Cardiac fibroblast (primary cell): ENCODE results near the gene CHRM4.

Experiments
- DNase-seq, 2 donors: peaks; one replicate each; pipeline versions ENCODE4 v3.0.0 to v3.0.0-alpha.2; 2010; ENCODE audit warnings: low read depth in 2 of 2
- H3K4me3 ChIP-seq, 2 donors: replicated peaks in 1 of 2; 1 replicate in 1 of 2; 2 replicates in 1 of 2; pipeline ENCODE4 v1.5.1; 2011; ENCODE audit warnings: low read depth in 2 of 2, low read length in 2 of 2, mild to moderate bottlenecking in 2 of 2, moderate library complexity in 1 of 2
- TF ChIP-seq, protein P1 (sequence below): IDR thresholded peaks from one replicate; pipeline ENCODE4 v1.5.1; 2011; ENCODE audit warnings: low read depth, mild to moderate bottlenecking, low read length, inconsistent platforms

The CHRM4 gene

GRCh38 chr11:46363031-46363407 is 28.6 kb downstream of the CHRM4 start:
- TF ChIP-seq, protein P1, sequence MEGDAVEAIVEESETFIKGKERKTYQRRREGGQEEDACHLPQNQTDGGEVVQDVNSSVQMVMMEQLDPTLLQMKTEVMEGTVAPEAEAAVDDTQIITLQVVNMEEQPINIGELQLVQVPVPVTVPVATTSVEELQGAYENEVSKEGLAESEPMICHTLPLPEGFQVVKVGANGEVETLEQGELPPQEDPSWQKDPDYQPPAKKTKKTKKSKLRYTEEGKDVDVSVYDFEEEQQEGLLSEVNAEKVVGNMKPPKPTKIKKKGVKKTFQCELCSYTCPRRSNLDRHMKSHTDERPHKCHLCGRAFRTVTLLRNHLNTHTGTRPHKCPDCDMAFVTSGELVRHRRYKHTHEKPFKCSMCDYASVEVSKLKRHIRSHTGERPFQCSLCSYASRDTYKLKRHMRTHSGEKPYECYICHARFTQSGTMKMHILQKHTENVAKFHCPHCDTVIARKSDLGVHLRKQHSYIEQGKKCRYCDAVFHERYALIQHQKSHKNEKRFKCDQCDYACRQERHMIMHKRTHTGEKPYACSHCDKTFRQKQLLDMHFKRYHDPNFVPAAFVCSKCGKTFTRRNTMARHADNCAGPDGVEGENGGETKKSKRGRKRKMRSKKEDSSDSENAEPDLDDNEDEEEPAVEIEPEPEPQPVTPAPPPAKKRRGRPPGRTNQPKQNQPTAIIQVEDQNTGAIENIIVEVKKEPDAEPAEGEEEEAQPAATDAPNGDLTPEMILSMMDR, result no peak
- H3K4me3 ChIP-seq, result no peak overlapping the region
- peak; percentile 84 to 87 for DNase-seq

- TF ChIP-seq, protein P1, result no peak
- no peak for DNase-seq
- H3K4me3 ChIP-seq, result peak overlapping the region in 1 of 2 donors; percentile 18
These were observed 29.2 kb downstream of the CHRM4 start for GRCh38 chr11:46362156-46363030.

DNA sequence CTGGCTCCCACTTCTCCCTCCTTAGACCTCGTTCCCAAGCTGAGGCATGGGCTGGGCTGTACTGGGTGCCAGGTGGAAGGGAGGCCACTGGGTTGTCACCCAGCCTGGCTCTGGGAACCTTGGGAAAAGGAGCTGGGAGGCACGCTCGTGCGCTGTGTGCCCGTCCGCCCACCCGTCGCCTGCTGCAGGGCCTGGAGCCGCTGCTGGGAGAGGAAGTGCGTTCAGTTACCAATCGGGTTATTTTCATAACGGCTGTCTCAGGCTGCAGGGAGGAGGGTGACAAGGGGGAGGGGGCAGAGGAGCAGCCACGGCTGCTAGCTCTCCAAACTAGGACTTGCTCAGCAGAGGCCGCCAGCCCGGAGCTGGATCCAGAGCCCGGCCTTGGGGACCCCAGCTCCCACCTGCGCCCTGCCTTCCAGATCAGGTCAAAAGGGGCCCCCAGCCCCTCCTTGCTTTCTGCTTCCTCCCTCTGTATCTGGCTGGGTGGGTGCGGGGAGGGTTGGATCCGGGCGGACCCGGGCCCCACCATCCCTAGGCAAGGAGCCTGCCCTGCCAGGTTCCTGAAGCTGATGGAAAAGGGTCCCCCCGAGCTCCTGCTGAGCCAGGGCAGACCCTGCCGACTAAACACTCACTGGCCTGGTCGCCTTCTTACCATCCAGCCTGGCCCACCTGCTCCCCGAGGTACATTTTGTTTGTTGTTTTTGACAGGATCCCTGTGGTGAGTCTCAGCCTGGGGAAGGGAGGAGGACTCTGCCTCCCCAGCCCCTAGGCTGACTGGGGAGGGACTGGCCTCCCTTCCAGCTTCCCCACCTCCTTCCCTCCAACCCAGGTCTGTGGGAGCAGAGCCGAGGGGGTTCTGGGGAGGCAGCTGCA is 30.1 kb downstream of the CHRM4 start:
- TF ChIP-seq, protein P1, result no peak
- DNase-seq, result peak; percentile 55 to 65
- peak overlapping the region in 1 of 2 donors; percentile 18 for H3K4me3 ChIP-seq

- peak in 1 of 2 donors; percentile 32 for DNase-seq
- TF ChIP-seq, protein P1, result no peak
- no peak overlapping the region for H3K4me3 ChIP-seq
These were observed 30.7 kb downstream of the CHRM4 start for GRCh38 chr11:46360878-46361277.

DNA sequence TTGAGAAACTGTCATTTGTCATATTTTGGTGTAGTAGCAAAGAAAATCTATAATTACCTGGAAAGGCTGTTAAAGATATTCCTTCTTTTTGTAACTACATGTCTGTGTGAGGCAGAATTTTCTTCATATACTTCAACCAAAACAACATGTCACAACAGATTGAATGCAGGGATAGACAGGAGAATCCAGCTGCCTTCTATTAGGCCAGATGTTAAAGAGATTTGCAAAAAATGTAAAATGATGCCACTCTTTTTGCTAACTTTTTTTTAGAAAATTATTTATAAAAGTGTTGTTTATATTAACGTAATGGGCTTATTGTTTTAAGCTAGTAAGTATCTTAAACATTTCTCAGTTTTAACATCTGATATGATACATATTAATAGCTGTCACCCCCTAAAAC is 31.6 kb downstream of the CHRM4 start:
- TF ChIP-seq, protein P1, result no peak
- no peak for DNase-seq
- no peak overlapping the region for H3K4me3 ChIP-seq

DNA sequence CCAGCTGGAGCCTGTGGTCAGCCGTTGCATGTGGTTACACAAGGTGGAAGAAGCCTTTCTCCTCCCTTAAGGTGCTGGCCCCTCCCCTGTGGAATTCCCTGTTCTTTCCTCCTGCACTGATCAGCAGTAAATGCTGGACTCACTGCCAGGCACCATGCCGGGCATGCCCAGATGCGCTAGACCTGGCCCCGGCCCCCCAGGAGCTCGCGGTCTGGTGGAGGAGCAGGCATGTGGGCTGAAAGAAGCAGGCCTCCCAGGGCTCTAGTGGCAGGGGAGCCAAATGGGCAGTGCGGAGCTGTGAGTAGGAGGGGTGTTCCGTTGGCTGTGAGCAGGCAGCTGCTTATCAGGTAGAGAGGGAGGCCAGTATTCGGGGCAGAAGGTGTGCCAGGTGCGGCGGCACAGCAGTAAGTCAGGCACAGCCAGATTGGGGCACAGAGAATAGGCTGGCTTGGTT is 34.1 kb downstream of the CHRM4 start:
- no peak for DNase-seq
- TF ChIP-seq, protein P1, result no peak
- no peak overlapping the region for H3K4me3 ChIP-seq
